Keratinocyte (primary cell): Measurements from ENCODE around the gene CELSR1. TPM values are rescaled to one million over a fixed set of nuclear protein-coding genes. Genes with fewer than 3 reads are reported as not detected.

Experiments used
- DNase-seq: peaks from one replicate; pipeline ENCODE4 v3.0.0-alpha.2; 2011; ENCODE audit warnings: low read depth, missing footprints, low spot score
- FAIRE-seq: peaks from 2 replicates; lab custom pipeline; 2011; peaks lifted over from hg19 to GRCh38; lab: Jason Lieb, UNC
- H2AFZ ChIP-seq: 2 replicates; pipeline ENCODE4 v1.6.0; 2012; ENCODE audit warnings: low read length, control low read depth, inconsistent platforms; ENCODE audit not compliant: control insufficient read depth
- H3K27ac ChIP-seq: 2 replicates; pipeline ENCODE4 v1.5.1; 2011; ENCODE audit warnings: low read length; ENCODE audit not compliant: control insufficient read depth, insufficient read depth
- H3K27me3 ChIP-seq: 3 replicates; pipeline ENCODE4 v1.6.0; 2011; ENCODE audit warnings: low read length; ENCODE audit not compliant: control insufficient read depth, insufficient read depth; ENCODE audit errors: extremely low read depth
- H3K36me3 ChIP-seq, 2 experiments: 2 replicates in 1 of 2; 3 replicates in 1 of 2; pipeline ENCODE4 v1.5.1; 2011; ENCODE audit warnings: low read length in 2 of 2, mild to moderate bottlenecking in 1 of 2; ENCODE audit not compliant: control insufficient read depth in 2 of 2, insufficient read depth in 2 of 2; ENCODE audit errors: extremely low read depth in 1 of 2
- H3K4me1 ChIP-seq: 3 replicates; pipeline ENCODE4 v1.5.1; 2011; ENCODE audit warnings: low read length; ENCODE audit not compliant: control insufficient read depth, insufficient read depth; ENCODE audit errors: extremely low read depth
- H3K4me2 ChIP-seq: 3 replicates; pipeline ENCODE4 v1.6.0; 2011; ENCODE audit warnings: low read depth, low read length; ENCODE audit not compliant: control insufficient read depth, insufficient read depth; ENCODE audit errors: extremely low read depth
- H3K4me3 ChIP-seq, 3 experiments: fragments of 200-600 bp in 1 of 3; sonication (generic) in 1 of 3; 2 replicates in 2 of 3; 3 replicates in 1 of 3; pipeline ENCODE4 v1.5.1; 2011 to 2016; ENCODE audit warnings: low read length in 3 of 3, mild to moderate bottlenecking in 3 of 3, control low read depth in 2 of 3, inconsistent platforms in 1 of 3, low read depth in 1 of 3, mixed read lengths in 1 of 3, mixed run types in 1 of 3, moderate library complexity in 1 of 3; ENCODE audit not compliant: control insufficient read depth in 2 of 3, insufficient read depth in 2 of 3; ENCODE audit errors: extremely low read depth in 1 of 3
- H3K79me2 ChIP-seq: 2 replicates; pipeline ENCODE4 v1.6.0; 2012; ENCODE audit warnings: low read length; ENCODE audit not compliant: control insufficient read depth, insufficient read depth
- H3K9ac ChIP-seq: 3 replicates; pipeline ENCODE4 v1.6.0; 2011; ENCODE audit warnings: low read length; ENCODE audit not compliant: control insufficient read depth, insufficient read depth; ENCODE audit errors: extremely low read depth
- H3K9me1 ChIP-seq: 3 replicates; pipeline ENCODE4 v1.6.0; 2011; ENCODE audit warnings: low read length; ENCODE audit not compliant: control insufficient read depth, insufficient read depth; ENCODE audit errors: extremely low read depth
- H3K9me3 ChIP-seq: 2 replicates; pipeline ENCODE4 v1.5.1; 2012; ENCODE audit warnings: low read depth, low read length; ENCODE audit not compliant: control insufficient read depth
- H4K20me1 ChIP-seq: 3 replicates; pipeline ENCODE4 v1.6.0; 2011; ENCODE audit warnings: low read length; ENCODE audit not compliant: control insufficient read depth, insufficient read depth; ENCODE audit errors: extremely low read depth
- EZH2 ChIP-seq: IDR thresholded peaks from one replicate; pipeline ENCODE4 v1.6.1; 2012; ENCODE audit warnings: inconsistent platforms, mild to moderate bottlenecking, low read length, moderate library complexity
- dilution Hi-C: fragments of 300-500 bp; cut with MboI; formaldehyde crosslinking; loops from one replicate; pipeline ENCODE4 v1.7.0; 2020; ENCODE audit warnings: low sequenced_read_pairs; ENCODE audit not compliant: extremely low pct_ligation_motif_present
- polyA plus RNA-seq, 5 experiments: library from polyadenylated mRNA; depleted of rRNA in 3 of 5; stranded (reverse) in 3 of 5; stranded (forward) in 1 of 5; unstranded in 1 of 5; fragments of >200 nt; gene quantifications; 1 replicate in 1 of 5; 2 replicates in 3 of 5; 3 replicates in 1 of 5; pipeline versions ENCODE4 v1.2.1 to v1.2.3, GENCODE V29; 2011 to 2012; ENCODE audit warnings: missing spikeins in 2 of 5, low read depth in 1 of 5, low replicate concordance in 1 of 5
- TF ChIP-seq, protein P1 (sequence below), 3 experiments: IDR thresholded peaks in 1 of 3; conservative IDR thresholded peaks in 1 of 3; optimal IDR thresholded peaks in 1 of 3; 2 replicates in 2 of 3; 3 replicates in 1 of 3; pipeline versions ENCODE3 to v1.5.1; 2011; ENCODE audit warnings: low read length in 3 of 3, mild to moderate bottlenecking in 3 of 3, moderate library complexity in 2 of 3, control low read depth in 1 of 3, inconsistent platforms in 1 of 3; ENCODE audit not compliant: insufficient read depth in 2 of 3; ENCODE audit errors: extremely low read depth in 1 of 3

The CELSR1 gene
- polyA plus RNA-seq, 1 donor (not counting 4 experiments of a cell fraction or from before 2014, with no cell fraction given), result 16.1 TPM

DNA sequence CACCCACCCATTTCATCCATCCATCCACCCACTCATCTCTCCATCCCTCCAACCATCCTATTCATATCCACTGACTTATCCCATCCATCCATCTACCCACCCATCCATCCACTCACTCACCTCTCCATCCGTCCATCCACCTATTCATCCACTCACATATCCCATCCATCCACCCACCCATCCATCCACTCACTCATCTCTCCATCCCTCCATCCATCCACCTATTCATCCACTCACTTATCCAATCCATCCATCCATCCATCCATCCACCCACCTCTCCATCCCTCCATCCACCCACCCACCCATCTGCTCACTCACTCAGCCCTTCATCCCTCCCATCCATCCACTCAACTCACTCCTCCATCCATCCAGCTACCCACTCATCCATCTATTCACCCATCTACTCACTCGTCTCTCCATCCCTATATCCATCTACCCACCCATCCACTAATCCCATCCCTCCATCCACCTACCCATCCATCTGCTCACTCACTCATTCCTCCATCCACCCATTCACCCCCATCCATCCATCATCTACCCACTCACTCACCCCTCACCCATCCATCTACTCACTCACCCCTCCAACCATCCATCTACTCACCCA, 165.7 kb downstream of the CELSR1 start:
- TF ChIP-seq, protein P1, sequence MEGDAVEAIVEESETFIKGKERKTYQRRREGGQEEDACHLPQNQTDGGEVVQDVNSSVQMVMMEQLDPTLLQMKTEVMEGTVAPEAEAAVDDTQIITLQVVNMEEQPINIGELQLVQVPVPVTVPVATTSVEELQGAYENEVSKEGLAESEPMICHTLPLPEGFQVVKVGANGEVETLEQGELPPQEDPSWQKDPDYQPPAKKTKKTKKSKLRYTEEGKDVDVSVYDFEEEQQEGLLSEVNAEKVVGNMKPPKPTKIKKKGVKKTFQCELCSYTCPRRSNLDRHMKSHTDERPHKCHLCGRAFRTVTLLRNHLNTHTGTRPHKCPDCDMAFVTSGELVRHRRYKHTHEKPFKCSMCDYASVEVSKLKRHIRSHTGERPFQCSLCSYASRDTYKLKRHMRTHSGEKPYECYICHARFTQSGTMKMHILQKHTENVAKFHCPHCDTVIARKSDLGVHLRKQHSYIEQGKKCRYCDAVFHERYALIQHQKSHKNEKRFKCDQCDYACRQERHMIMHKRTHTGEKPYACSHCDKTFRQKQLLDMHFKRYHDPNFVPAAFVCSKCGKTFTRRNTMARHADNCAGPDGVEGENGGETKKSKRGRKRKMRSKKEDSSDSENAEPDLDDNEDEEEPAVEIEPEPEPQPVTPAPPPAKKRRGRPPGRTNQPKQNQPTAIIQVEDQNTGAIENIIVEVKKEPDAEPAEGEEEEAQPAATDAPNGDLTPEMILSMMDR (optimal IDR thresholded peaks at IDR 0.05 in 1 of 3, IDR thresholded peaks at IDR 0.05 in 1 of 3, conservative IDR thresholded peaks at IDR 0.05 in 1 of 3; ENCODE audit: extremely low read depth in 1 of 3, insufficient read depth in 2 of 3, low read length in 3 of 3), result no peak
- TF ChIP-seq EZH2, result no peak
- peaks cover 10 to 15% of the 10 kb centered on the region in 2 experiments for H3K36me3 ChIP-seq
- FAIRE-seq (no peak), DNase-seq (no peak)
- no peak overlapping the region for H3K4me2 ChIP-seq
- H3K27ac ChIP-seq, result no peak overlapping the region
- peaks cover 7% of the 10 kb centered on the region for H4K20me1 ChIP-seq
- no peaks in the 10 kb centered on the region for H3K9me1 ChIP-seq
- H3K9ac ChIP-seq, result no peak overlapping the region
- H3K79me2 ChIP-seq, result no peaks in the 10 kb centered on the region
- no peak overlapping the region for H2AFZ ChIP-seq
- H3K4me3 ChIP-seq, result no peak overlapping the region
- H3K9me3 ChIP-seq, result peaks cover 5% of the 10 kb centered on the region
- no peaks in the 10 kb centered on the region for H3K27me3 ChIP-seq
- H3K4me1 ChIP-seq, result peaks cover 7% of the 10 kb centered on the region
- dilution Hi-C loops, result no loop called here

DNA sequence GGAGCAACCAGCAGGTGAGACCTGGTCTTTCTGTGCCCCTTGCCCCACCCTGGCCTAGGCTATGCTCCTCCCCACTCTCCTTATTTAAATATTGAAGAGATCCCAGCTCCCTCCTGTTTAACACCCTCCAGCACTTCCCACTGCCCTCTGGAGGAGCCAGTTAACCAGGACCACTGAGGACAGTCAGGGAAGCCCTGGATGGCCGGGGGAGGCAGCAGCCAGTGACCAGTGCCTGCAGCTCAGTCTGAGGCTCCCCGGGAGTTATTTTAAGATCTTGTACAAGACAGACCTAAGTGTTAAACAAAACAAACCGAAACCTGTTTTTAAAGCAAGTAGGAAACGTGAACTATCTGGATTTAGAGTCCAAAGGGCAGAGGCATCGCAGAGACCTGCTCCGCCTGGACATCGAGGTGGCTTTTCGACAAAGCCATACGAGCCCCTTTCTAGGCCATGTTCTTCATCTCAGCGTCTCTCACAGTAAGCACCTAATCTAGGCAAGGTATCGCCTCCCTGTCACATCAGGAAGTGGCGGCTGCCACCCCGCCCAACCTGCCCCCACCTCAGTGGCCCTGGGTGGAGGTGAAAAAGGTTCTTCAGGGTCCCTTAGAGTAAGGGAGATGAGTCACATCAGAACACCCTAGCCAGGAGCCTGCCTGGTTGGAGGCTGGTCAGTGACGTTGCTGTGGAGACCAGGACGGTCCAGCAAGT, 166.7 kb downstream of the CELSR1 start:
- Histone ChIP-seq H3K9me3 (peaks cover under 1% of the 10 kb centered on the region), H2AFZ (no peak overlapping the region), H3K4me2 (no peak overlapping the region), H3K79me2 (no peaks in the 10 kb centered on the region), H3K9me1 (no peaks in the 10 kb centered on the region), H3K4me1 (peaks cover 6% of the 10 kb centered on the region), H3K4me3 (no peak overlapping the region), H3K27me3 (no peaks in the 10 kb centered on the region), H3K36me3 (peaks cover 9 to 17% of the 10 kb centered on the region in 2 experiments), H3K27ac (no peak overlapping the region), H3K9ac (no peak overlapping the region), H4K20me1 (peaks cover 7% of the 10 kb centered on the region)
- dilution Hi-C loops, result no loop called here
- no peak for FAIRE-seq
- DNase-seq, result no peak
- TF ChIP-seq, protein P1 (optimal IDR thresholded peaks at IDR 0.05 in 1 of 3, IDR thresholded peaks at IDR 0.05 in 1 of 3, conservative IDR thresholded peaks at IDR 0.05 in 1 of 3; ENCODE audit: extremely low read depth in 1 of 3, insufficient read depth in 2 of 3, low read length in 3 of 3), result no peak
- no peak for TF ChIP-seq EZH2
